DND-41 (cell line): Measurements from ENCODE around the gene RABAC1.

Source experiments
- ATAC-seq: fragments of 200-7000 bp; cut with Tn5 transposase; 3 replicates; pipeline ENCODE4 v1.9.1; 2021; ENCODE audit warnings: low read depth; ENCODE audit not compliant: insufficient read depth
- DNase-seq: peaks from one replicate; pipeline ENCODE4 v3.0.0-alpha.2; 2020
- H2AFZ ChIP-seq: 2 replicates; pipeline ENCODE4 v1.6.0; 2012; ENCODE audit warnings: low read depth, low read length
- H3K27ac ChIP-seq: 2 replicates; pipeline ENCODE4 v1.5.1; 2012; ENCODE audit warnings: low read length, inconsistent platforms
- H3K27me3 ChIP-seq: fragments of 200-600 bp; sonication (generic); 2 replicates; pipeline ENCODE4 v1.6.0; 2012; ENCODE audit warnings: low read length, mild to moderate bottlenecking, inconsistent platforms; ENCODE audit not compliant: insufficient read depth, poor library complexity
- H3K36me3 ChIP-seq: 2 replicates; pipeline ENCODE4 v1.5.1; 2012; ENCODE audit warnings: low read length, inconsistent platforms; ENCODE audit not compliant: insufficient read depth
- H3K4me1 ChIP-seq: 2 replicates; pipeline ENCODE4 v1.5.1; 2012; ENCODE audit warnings: mild to moderate bottlenecking, low read length; ENCODE audit not compliant: insufficient read depth
- H3K4me2 ChIP-seq: 2 replicates; pipeline ENCODE4 v1.6.0; 2012; ENCODE audit warnings: mild to moderate bottlenecking, moderate library complexity, low read length, inconsistent platforms; ENCODE audit not compliant: insufficient read depth
- H3K4me3 ChIP-seq, 2 experiments: fragments of 200-600 bp in 1 of 2; shearing (Covaris generic) in 1 of 2; 2 replicates each; pipeline ENCODE4 v1.5.1; 2012 to 2016; ENCODE audit warnings: inconsistent platforms in 2 of 2, low read length in 2 of 2, mild to moderate bottlenecking in 2 of 2, low read depth in 1 of 2, moderate library complexity in 1 of 2
- H3K79me2 ChIP-seq: 2 replicates; pipeline ENCODE4 v1.6.0; 2012; ENCODE audit warnings: low read length, inconsistent platforms; ENCODE audit not compliant: insufficient read depth
- H3K9ac ChIP-seq: 2 replicates; pipeline ENCODE4 v1.6.0; 2012; ENCODE audit warnings: low read depth, mild to moderate bottlenecking, inconsistent platforms, low read length, moderate library complexity
- H3K9me3 ChIP-seq: 2 replicates; pipeline ENCODE4 v1.5.1; 2012; ENCODE audit warnings: low read length, moderate library complexity, mild to moderate bottlenecking, inconsistent platforms; ENCODE audit not compliant: insufficient read depth, severe bottlenecking
- H4K20me1 ChIP-seq: 2 replicates; pipeline ENCODE4 v1.6.0; 2012; ENCODE audit warnings: low read length; ENCODE audit not compliant: insufficient read depth
- EZH2 ChIP-seq: IDR thresholded peaks from 3 replicates; pipeline ENCODE4 v1.6.1; 2012; ENCODE audit warnings: borderline replicate concordance, low read depth, mild to moderate bottlenecking, moderate library complexity, low read length, inconsistent platforms; ENCODE audit not compliant: severe bottlenecking
- TF ChIP-seq, protein P1 (sequence below): IDR thresholded peaks from 2 replicates; pipeline ENCODE4 v1.5.1; 2012; ENCODE audit warnings: borderline replicate concordance, low read length, moderate library complexity, mild to moderate bottlenecking; ENCODE audit not compliant: poor library complexity, severe bottlenecking; ENCODE audit errors: extremely low read depth

Gene RABAC1

DNA sequence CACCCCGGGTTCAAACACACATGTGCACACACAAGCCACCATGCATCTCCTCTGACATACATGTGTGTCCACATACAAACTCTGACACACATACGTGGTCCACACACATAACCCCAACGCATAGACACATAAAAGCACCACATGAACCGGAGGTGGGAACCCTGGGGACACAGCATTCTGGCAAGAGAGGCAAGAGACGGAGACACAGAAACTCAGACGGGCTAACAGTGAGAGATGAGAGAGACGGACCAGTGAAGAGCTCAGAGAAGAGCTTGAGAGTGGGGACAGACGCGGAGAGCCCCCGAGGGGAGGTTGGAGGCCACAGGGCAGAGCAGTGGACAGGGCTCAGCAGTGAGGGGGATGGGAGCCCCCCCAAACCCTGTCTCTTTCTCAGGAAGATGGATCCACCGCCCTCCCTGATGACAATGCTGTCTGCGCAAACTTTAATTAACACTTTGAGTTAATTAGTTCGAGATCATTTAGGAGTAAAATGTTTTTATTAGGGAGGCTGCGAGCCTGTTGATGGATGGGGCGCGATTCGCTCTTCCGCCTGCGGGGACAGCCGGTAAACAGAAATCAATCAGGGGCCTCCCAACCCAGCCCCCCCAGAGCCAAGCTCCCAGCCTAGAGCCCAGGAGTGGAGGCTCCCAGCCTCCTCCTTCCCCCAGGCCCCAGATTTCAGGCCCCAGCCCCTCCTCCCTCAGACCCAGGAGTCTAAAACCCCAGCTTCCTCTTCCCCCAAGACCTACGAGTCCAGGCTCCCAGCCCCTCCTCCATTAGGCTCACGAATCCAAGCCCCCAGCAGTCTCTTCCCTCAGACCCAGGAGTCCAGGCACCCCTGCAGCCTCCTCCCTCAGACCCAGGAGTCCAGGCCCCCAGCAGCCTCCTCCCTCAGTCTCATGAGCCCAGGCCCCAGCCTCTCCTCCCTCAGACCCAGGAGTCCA lies 21.3 kb downstream of the RABAC1 start:
- Histone ChIP-seq H3K79me2 (no peaks in the 10 kb centered on the region), H3K9me3 (no peaks in the 10 kb centered on the region), H3K27me3 (no peaks in the 10 kb centered on the region), H3K4me1 (peaks cover 17% of the 10 kb centered on the region), H3K27ac (no peak overlapping the region), H3K4me3 (no peak overlapping the region), H3K36me3 (no peaks in the 10 kb centered on the region), H3K4me2 (no peak overlapping the region), H4K20me1 (no peaks in the 10 kb centered on the region), H2AFZ (no peak overlapping the region), H3K9ac (no peak overlapping the region)
- no peak for DNase-seq
- ATAC-seq = no peak
- TF ChIP-seq, protein P1, sequence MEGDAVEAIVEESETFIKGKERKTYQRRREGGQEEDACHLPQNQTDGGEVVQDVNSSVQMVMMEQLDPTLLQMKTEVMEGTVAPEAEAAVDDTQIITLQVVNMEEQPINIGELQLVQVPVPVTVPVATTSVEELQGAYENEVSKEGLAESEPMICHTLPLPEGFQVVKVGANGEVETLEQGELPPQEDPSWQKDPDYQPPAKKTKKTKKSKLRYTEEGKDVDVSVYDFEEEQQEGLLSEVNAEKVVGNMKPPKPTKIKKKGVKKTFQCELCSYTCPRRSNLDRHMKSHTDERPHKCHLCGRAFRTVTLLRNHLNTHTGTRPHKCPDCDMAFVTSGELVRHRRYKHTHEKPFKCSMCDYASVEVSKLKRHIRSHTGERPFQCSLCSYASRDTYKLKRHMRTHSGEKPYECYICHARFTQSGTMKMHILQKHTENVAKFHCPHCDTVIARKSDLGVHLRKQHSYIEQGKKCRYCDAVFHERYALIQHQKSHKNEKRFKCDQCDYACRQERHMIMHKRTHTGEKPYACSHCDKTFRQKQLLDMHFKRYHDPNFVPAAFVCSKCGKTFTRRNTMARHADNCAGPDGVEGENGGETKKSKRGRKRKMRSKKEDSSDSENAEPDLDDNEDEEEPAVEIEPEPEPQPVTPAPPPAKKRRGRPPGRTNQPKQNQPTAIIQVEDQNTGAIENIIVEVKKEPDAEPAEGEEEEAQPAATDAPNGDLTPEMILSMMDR = peak; percentile 16
- TF ChIP-seq EZH2 = no peak

DNA sequence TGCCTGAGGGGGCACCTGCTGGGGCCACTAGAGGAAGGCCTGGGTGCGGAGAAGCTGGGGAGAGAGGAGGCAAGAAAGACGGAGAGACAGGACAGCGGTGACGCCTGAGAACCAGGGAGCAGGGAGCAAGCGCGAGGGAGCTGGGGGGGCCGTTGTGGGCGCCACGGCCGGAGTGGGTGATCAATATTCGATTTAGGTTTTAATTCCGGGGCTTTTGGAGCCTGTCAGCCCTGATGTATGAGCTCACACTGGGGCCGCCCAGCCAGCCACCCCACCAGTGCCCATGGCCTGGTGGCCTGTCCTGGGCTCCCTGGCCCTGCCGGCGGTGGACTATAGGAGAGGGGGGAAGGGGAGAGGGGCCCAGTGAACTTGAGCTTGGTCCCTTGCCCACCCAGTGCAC lies 22.2 kb downstream of the RABAC1 start:
- Histone ChIP-seq H3K27me3 (no peaks in the 10 kb centered on the region), H3K79me2 (no peaks in the 10 kb centered on the region), H3K4me2 (no peak overlapping the region), H3K36me3 (no peaks in the 10 kb centered on the region), H3K9me3 (no peaks in the 10 kb centered on the region), H2AFZ (no peak overlapping the region), H3K9ac (no peak overlapping the region), H4K20me1 (no peaks in the 10 kb centered on the region), H3K4me1 (peaks cover 17% of the 10 kb centered on the region), H3K27ac (no peak overlapping the region), H3K4me3 (no peak overlapping the region)
- DNase-seq (no peak), ATAC-seq (no peak)
- no peak for TF ChIP-seq EZH2
- TF ChIP-seq, protein P1 = no peak

DNA sequence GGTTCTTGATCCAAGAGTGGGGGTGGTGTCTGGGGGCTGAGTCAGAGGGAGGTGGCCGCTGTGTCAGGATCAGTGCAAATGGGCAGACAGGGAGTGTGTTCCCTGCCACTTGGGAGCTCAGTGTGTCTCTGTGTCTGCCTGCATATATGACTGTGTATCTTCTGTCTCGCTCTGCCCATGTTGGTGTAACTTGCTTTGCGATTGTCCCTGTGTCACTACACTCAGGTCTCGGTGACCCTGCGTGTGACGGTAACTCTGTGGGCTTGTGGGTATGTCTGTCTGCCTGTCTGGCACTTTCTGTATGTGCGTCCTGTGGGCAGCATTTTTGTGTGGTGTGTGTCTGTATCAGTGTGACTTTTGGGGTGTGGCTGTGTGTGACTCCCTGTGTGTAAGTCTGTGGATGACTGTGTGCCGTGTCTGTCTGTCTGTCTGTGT lies 22.7 kb downstream of the RABAC1 start:
- TF ChIP-seq, protein P1 = no peak
- TF ChIP-seq EZH2 = no peak
- Histone ChIP-seq H3K4me1 (peaks cover 17% of the 10 kb centered on the region), H3K27ac (no peak overlapping the region), H3K9ac (no peak overlapping the region), H3K27me3 (no peaks in the 10 kb centered on the region), H3K79me2 (no peaks in the 10 kb centered on the region), H3K36me3 (no peaks in the 10 kb centered on the region), H2AFZ (no peak overlapping the region), H3K4me3 (no peak overlapping the region), H3K4me2 (no peak overlapping the region), H4K20me1 (no peaks in the 10 kb centered on the region), H3K9me3 (no peaks in the 10 kb centered on the region)
- no peak for ATAC-seq
- DNase-seq = no peak
